ENCODE data around the gene ADAM23. TPM values are rescaled to one million over a fixed set of nuclear protein-coding genes. Genes with fewer than 3 reads are reported as not detected.

Gene ADAM23
- polyA plus RNA-seq, 3 donors from 2014 or later = not detected

DNA sequence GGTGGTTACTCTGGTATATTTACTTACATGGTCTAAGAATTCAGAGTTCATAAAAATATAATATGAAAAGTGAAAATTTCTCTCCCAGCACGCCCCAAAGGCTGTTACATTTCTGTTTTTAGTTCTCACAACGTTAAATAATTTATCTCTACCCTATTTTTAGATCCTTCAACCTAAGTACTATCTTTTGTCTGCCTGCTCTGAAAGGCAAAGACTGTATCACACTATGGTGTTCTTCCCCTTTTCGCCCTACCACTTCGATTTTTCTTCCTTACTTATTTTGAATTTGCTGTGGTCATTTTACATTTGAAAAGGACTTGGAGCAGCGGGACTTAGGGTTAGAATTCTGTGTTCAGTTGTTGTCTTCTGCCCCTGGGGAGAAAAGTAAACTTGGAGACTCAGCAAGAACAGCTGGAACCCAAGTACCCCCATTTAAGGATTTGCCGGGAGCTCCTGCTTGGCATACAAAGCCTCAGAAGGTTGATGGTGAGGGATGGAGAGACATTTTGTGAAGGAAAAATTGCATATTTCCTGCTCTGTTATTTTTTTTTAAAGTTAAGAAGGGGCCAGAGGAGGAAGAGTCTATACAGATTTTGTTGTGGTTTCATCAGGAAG, 19.0 kb downstream of the ADAM23 start:
- no peak for DNase-seq
- peaks cover 0 to 3% (median 2%) of the 10 kb centered on the region in 3 donors for H3K27me3 Mint-ChIP-seq (ENCODE audit: low read depth in 3 of 3)
- H3K4me3 Mint-ChIP-seq = no peak overlapping the region

GRCh38 chr2:206463685-206464084, 20.4 kb downstream of the ADAM23 start:
- no peak overlapping the region for H3K4me3 Mint-ChIP-seq
- no peak overlapping the region for H3K27ac Mint-ChIP-seq
- H3K9me3 Mint-ChIP-seq = peaks cover 0 to 21% (median 2%) of the 10 kb centered on the region in 6 donors
- peaks cover 0 to 3% (median 0%) of the 10 kb centered on the region in 3 donors for H3K36me3 Mint-ChIP-seq
- H3K27me3 Mint-ChIP-seq (ENCODE audit: low read depth in 3 of 3) = peaks cover 0 to 3% (median 2%) of the 10 kb centered on the region in 3 donors
- H3K4me1 Mint-ChIP-seq = no peaks in the 10 kb centered on the region
- DNase-seq = no peak

More for the DNA sequence above, 19.0 kb downstream of the ADAM23 start:
- Mint-ChIP-seq H3K9me3 (peaks cover 0 to 12% (median 1%) of the 10 kb centered on the region in 6 donors), H3K27ac (no peak overlapping the region), H3K4me1 (no peaks in the 10 kb centered on the region), H3K36me3 (no peaks in the 10 kb centered on the region)

- no peak overlapping the region for H3K27ac Mint-ChIP-seq
- H3K4me3 Mint-ChIP-seq = no peak overlapping the region
- H3K9me3 Mint-ChIP-seq = peaks cover 0 to 21% (median 2%) of the 10 kb centered on the region in 6 donors
- no peaks in the 10 kb centered on the region for H3K4me1 Mint-ChIP-seq
- peaks cover 0 to 3% (median 0%) of the 10 kb centered on the region in 3 donors for H3K36me3 Mint-ChIP-seq
- DNase-seq = no peak
- peaks cover 0 to 3% (median 2%) of the 10 kb centered on the region in 3 donors for H3K27me3 Mint-ChIP-seq (ENCODE audit: low read depth in 3 of 3)
Measured at GRCh38 chr2:206464597-206464996, 21.3 kb downstream of the ADAM23 start.

GRCh38 chr2:206471524-206472062, 28.3 kb downstream of the ADAM23 start:
- Mint-ChIP-seq H3K36me3 (peaks cover 0 to 3% (median 0%) of the 10 kb centered on the region in 3 donors), H3K27me3 (ENCODE audit: low read depth in 3 of 3) (peaks cover 0 to 4% (median 0%) of the 10 kb centered on the region in 3 donors), H3K27ac (no peak overlapping the region), H3K4me3 (no peak overlapping the region), H3K4me1 (no peaks in the 10 kb centered on the region), H3K9me3 (peaks cover 0 to 9% (median 0%) of the 10 kb centered on the region in 6 donors)
- no peak for DNase-seq

DNA sequence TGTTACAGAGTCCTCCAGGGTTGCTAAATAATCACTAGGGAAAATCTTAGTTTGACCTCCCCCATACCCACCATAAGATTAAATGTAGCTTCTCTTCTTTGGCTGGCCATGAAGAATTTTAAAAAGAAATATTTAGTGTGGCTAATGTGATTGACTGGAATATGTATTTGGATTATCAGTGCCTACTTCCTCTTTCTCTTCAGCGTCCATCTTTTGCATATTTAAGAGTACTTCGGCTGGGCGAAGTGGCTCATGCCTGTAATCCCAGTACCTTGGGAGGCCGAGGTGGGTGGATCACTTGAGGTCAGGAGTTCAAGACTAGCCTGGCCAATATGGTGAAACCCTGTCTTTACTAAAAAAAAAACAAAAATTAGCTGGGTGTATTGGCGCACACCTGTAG, 28.8 kb downstream of the ADAM23 start:
- peaks cover 0 to 4% (median 0%) of the 10 kb centered on the region in 3 donors for H3K27me3 Mint-ChIP-seq (ENCODE audit: low read depth in 3 of 3)
- no peak overlapping the region for H3K4me3 Mint-ChIP-seq
- no peaks in the 10 kb centered on the region for H3K4me1 Mint-ChIP-seq
- H3K27ac Mint-ChIP-seq = no peak overlapping the region
- H3K9me3 Mint-ChIP-seq = peaks cover 0 to 9% (median 0%) of the 10 kb centered on the region in 6 donors
- no peak for DNase-seq
- H3K36me3 Mint-ChIP-seq = peaks cover 0 to 3% (median 0%) of the 10 kb centered on the region in 3 donors

- no peaks in the 10 kb centered on the region for H3K36me3 Mint-ChIP-seq
- no peaks in the 10 kb centered on the region for H3K9me3 Mint-ChIP-seq
- no peaks in the 10 kb centered on the region for H3K4me1 Mint-ChIP-seq
- DNase-seq = no peak
- H3K27ac Mint-ChIP-seq = no peak overlapping the region
- H3K4me3 Mint-ChIP-seq = no peak overlapping the region
- H3K27me3 Mint-ChIP-seq (ENCODE audit: low read depth in 3 of 3) = peaks cover 0 to 4% (median 0%) of the 10 kb centered on the region in 3 donors
Measured at GRCh38 chr2:206474099-206474498, 30.8 kb downstream of the ADAM23 start.

GRCh38 chr2:206477296-206477695, 34.0 kb downstream of the ADAM23 start:
- Mint-ChIP-seq H3K4me1 (no peaks in the 10 kb centered on the region), H3K27me3 (ENCODE audit: low read depth in 3 of 3) (peaks cover 0 to 4% (median 0%) of the 10 kb centered on the region in 3 donors), H3K27ac (no peak overlapping the region), H3K9me3 (peaks cover 0 to 2% (median 0%) of the 10 kb centered on the region in 6 donors), H3K4me3 (no peak overlapping the region), H3K36me3 (no peaks in the 10 kb centered on the region)
- DNase-seq = no peak

- DNase-seq = no peak
- H3K27me3 Mint-ChIP-seq (ENCODE audit: low read depth in 3 of 3) = peaks cover 0 to 4% (median 0%) of the 10 kb centered on the region in 3 donors
- no peak overlapping the region for H3K27ac Mint-ChIP-seq
- H3K36me3 Mint-ChIP-seq = no peaks in the 10 kb centered on the region
- no peaks in the 10 kb centered on the region for H3K4me1 Mint-ChIP-seq
- peaks cover 0 to 2% (median 0%) of the 10 kb centered on the region in 6 donors for H3K9me3 Mint-ChIP-seq
- H3K4me3 Mint-ChIP-seq = no peak overlapping the region
Measured at GRCh38 chr2:206478340-206478739, 35.0 kb downstream of the ADAM23 start.

GRCh38 chr2:206480161-206480560, 36.8 kb downstream of the ADAM23 start:
- H3K27me3 Mint-ChIP-seq (ENCODE audit: low read depth in 3 of 3) = peaks cover 0 to 4% (median 0%) of the 10 kb centered on the region in 3 donors
- no peak overlapping the region for H3K4me3 Mint-ChIP-seq
- H3K27ac Mint-ChIP-seq = no peak overlapping the region
- no peaks in the 10 kb centered on the region for H3K36me3 Mint-ChIP-seq
- no peak for DNase-seq
- peaks cover 0 to 4% (median under 1%) of the 10 kb centered on the region in 6 donors for H3K9me3 Mint-ChIP-seq
- no peaks in the 10 kb centered on the region for H3K4me1 Mint-ChIP-seq

DNA sequence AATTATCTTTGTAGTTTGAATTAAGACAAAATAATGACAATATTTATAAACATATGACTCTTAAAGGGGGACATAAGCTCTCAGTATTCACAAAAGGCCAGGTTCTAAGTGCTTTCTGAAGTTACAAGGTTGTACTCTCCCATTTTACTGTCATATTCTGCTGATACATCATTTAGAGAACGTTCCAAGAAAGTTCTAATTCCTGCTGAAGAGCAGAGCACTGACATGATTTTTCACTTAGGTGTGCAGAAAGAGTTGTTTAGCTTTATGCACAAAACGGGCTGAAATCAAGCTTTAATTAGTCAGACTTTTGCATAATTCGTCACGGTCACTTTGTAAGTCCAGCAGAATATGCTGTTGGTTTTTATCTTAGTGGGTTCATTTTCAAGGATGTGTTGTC, 37.3 kb downstream of the ADAM23 start:
- no peak overlapping the region for H3K27ac Mint-ChIP-seq
- no peaks in the 10 kb centered on the region for H3K36me3 Mint-ChIP-seq
- H3K9me3 Mint-ChIP-seq = peaks cover 0 to 5% (median under 1%) of the 10 kb centered on the region in 6 donors
- H3K27me3 Mint-ChIP-seq (ENCODE audit: low read depth in 3 of 3) = peaks cover 0 to 3% (median 2%) of the 10 kb centered on the region in 3 donors
- no peak overlapping the region for H3K4me3 Mint-ChIP-seq
- DNase-seq = no peak
- H3K4me1 Mint-ChIP-seq = no peaks in the 10 kb centered on the region

DNA sequence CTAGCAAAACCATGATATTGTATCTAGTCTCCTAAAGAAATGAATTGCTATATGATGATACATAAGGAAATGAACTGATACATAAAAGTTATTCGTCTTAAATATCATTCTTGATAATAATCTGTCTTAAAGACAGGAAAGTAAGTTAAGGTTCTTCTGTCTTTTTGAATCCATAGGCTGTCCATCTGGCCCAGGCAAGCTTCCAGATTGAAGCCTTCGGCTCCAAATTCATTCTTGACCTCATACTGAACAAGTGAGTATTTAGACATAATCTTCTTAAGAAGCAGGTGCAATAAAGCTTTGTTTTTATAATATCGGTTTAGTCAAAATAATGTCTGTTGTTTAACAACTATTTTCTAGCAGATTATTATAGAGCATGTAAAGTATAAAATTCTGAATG, 37.7 kb downstream of the ADAM23 start:
- peaks cover 0 to 5% (median under 1%) of the 10 kb centered on the region in 6 donors for H3K9me3 Mint-ChIP-seq
- no peak for DNase-seq
- H3K36me3 Mint-ChIP-seq = no peaks in the 10 kb centered on the region
- H3K27ac Mint-ChIP-seq = no peak overlapping the region
- no peak overlapping the region for H3K4me3 Mint-ChIP-seq
- H3K27me3 Mint-ChIP-seq (ENCODE audit: low read depth in 3 of 3) = peaks cover 1 to 3% (median 2%) of the 10 kb centered on the region in 3 donors
- no peaks in the 10 kb centered on the region for H3K4me1 Mint-ChIP-seq

DNA sequence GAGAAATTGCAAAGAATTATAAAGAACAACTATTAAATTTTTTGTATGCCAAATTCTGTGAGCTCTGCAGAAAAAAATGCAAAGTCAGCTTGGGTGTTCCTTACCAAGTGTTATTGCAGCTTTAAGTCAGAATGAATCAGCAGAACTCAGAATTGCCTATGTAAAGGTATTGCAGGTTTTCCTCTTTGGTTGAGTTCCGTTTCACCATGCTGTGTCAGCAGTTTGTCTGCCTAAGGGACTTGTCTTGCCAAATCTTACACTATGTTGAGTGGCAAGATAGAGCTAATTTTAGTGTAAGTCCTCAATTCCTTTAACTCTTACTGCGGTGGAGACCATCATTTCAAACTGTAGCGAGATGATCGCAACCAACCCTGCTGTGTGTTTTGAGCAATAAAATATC, 38.8 kb downstream of the ADAM23 start:
- Mint-ChIP-seq H3K36me3 (no peaks in the 10 kb centered on the region), H3K9me3 (peaks cover 0 to 6% (median 2%) of the 10 kb centered on the region in 6 donors), H3K4me3 (no peak overlapping the region), H3K4me1 (no peaks in the 10 kb centered on the region), H3K27me3 (ENCODE audit: low read depth in 3 of 3) (peaks cover 1 to 5% (median 2%) of the 10 kb centered on the region in 3 donors), H3K27ac (no peak overlapping the region)
- DNase-seq = no peak

GRCh38 chr2:206482633-206483032, 39.3 kb downstream of the ADAM23 start:
- H3K9me3 Mint-ChIP-seq = peaks cover 0 to 6% (median 2%) of the 10 kb centered on the region in 6 donors
- H3K36me3 Mint-ChIP-seq = no peaks in the 10 kb centered on the region
- no peak for DNase-seq
- no peak overlapping the region for H3K4me3 Mint-ChIP-seq
- H3K4me1 Mint-ChIP-seq = no peaks in the 10 kb centered on the region
- H3K27ac Mint-ChIP-seq = no peak overlapping the region
- H3K27me3 Mint-ChIP-seq (ENCODE audit: low read depth in 3 of 3) = peaks cover 1 to 5% (median 2%) of the 10 kb centered on the region in 3 donors

- H3K27me3 Mint-ChIP-seq (ENCODE audit: low read depth in 3 of 3) = peaks cover 0 to 6% (median 2%) of the 10 kb centered on the region in 3 donors
- H3K36me3 Mint-ChIP-seq = no peaks in the 10 kb centered on the region
- H3K4me1 Mint-ChIP-seq = no peaks in the 10 kb centered on the region
- peaks cover 0 to 11% (median 3%) of the 10 kb centered on the region in 6 donors for H3K9me3 Mint-ChIP-seq
- DNase-seq = no peak
- H3K27ac Mint-ChIP-seq = no peak overlapping the region
- no peak overlapping the region for H3K4me3 Mint-ChIP-seq
Measured at GRCh38 chr2:206488053-206488452, 44.7 kb downstream of the ADAM23 start.
